GM13976 (cell line): Measurements from ENCODE around the gene WWOX.

Source experiments
- DNase-seq: peaks from one replicate; pipeline ENCODE4 v3.0.0; 2012; ENCODE audit warnings: low spot score
- in situ Hi-C: fragments of 300-500 bp; cut with MboI; formaldehyde crosslinking; loops from one replicate; pipeline ENCODE4 v1.12.0; 2022; ENCODE audit warnings: low sequenced_read_pairs, mixed read lengths, inconsistent platforms; ENCODE audit not compliant: unreplicated experiment
- TF ChIP-seq, protein P1 (sequence below): IDR thresholded peaks from 2 replicates; pipeline ENCODE4 v1.5.1; 2012; ENCODE audit warnings: borderline replicate concordance, mild to moderate bottlenecking; ENCODE audit not compliant: insufficient read depth; ENCODE audit errors: extremely low read depth, missing control alignments, control extremely low read depth

The WWOX gene

DNA sequence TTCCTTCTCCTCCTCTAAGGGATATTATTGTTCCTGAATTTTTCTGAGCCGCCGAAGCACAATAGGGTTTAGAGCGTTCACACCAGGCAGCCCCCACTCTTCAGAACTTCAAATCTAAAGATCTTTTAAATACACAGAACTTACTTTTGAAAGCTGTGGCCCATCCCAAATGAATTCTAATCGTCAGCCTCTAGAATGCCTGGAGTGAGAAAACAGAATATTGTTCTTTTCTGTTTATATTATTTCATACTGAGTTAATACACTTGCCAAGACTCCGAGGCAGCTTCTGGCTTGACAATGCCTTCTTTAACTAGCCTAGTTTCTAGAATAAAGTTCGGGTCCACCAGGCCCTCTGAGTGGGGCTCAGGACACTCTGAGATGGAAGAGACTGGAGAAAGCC is 405.6 kb downstream of the WWOX start:
- DNase-seq: no peak
- TF ChIP-seq, protein P1, sequence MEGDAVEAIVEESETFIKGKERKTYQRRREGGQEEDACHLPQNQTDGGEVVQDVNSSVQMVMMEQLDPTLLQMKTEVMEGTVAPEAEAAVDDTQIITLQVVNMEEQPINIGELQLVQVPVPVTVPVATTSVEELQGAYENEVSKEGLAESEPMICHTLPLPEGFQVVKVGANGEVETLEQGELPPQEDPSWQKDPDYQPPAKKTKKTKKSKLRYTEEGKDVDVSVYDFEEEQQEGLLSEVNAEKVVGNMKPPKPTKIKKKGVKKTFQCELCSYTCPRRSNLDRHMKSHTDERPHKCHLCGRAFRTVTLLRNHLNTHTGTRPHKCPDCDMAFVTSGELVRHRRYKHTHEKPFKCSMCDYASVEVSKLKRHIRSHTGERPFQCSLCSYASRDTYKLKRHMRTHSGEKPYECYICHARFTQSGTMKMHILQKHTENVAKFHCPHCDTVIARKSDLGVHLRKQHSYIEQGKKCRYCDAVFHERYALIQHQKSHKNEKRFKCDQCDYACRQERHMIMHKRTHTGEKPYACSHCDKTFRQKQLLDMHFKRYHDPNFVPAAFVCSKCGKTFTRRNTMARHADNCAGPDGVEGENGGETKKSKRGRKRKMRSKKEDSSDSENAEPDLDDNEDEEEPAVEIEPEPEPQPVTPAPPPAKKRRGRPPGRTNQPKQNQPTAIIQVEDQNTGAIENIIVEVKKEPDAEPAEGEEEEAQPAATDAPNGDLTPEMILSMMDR: no peak
- in situ Hi-C loops: no loop called here

DNA sequence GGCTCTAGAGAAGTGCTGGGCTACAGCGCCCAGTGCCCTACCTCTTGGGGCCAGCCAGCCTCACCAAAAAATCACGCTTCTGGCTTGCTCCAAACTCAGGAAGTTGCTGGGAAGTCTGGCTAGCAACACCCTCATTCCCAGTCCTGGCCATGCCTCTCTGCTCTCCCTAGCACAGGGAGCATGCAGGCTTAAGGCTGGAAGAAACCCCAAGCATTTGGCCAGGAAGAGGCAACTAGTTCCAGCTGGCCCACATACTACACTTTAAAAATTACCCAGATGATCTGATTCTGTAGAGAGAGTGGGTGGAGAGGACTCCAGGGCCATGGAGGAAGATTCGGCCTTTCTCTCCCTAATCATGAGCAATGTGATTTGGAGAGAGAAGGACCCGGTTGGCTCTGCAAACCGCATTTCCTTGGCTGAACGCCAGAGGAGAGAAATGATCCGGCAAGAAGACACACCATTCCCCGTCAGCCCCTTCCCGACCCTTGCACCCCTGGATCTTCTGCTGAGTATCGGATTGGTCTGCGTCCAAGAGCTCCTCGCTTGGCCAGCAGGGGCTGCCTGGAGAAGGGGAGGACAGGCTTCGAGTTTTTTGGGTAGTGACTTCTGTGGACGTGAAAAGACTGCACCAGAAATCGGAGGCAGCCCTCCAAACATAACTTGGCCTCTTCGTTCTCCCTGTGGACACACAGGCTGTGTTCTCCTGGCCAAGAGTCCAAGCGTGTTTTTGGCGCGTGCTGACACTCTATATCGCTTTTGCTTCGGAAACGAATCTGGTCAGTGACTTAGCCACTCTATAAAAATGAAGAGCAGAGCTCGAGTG is 406.3 kb downstream of the WWOX start:
- TF ChIP-seq, protein P1: no peak
- in situ Hi-C loops: no loop called here
- DNase-seq: no peak

DNA sequence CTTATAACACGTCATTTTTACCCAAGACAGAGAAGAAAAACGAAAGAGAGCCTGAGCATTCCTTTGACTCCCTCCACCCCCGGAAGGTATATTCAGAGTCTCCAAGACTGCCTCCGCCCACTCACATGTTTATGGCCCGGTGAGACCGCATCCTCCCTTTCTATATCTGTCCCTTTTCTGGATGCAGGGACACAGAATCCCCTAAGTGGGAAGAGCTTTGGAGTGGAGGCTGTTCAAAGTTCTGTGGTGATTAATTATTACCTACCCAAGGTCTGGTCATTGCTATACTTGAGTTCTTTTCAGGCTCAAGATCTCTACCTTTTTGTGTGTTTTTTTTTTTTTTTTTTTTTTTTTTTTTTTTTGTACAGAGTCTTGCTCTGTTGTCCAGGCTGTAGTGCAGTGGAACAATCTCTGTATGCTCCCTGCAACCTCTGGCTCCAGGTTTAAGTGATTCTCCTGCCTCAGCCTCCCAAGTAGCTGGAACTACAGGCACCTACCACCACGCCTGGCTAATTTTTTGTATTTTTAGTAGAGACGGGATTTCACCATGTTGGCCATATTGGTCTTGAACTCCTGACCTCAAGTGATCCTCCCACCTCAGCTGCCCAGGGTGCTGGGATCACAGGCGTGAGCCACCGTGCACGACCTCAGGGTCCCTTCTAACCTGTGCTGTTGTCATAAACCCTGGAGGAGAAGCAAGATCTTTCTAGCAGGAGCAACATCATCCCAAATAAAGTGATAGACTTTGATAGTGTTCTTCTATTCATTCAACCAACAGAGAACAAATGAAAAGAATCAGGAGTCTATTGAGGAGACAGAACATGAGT is 407.1 kb downstream of the WWOX start:
- in situ Hi-C loops: no loop called here
- no peak for DNase-seq
- TF ChIP-seq, protein P1: no peak

DNA sequence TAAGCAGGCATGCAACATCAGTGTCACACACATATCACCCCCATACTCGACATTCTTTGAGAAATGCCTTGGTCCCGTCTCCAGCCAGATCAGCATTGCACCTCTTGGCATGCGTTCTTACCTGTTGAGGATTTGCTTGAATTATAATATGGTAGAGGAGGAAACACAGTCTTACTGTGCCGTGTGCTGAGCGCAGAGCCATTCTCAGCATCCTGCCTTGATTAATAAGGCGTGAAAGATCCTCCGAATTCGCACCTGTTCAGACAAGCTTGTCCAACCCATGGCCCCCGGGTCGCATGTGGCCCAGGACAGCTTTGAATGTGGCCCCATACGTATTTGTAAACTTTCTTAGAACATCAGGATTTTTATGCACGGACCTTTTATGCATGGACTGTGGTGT is 408.1 kb downstream of the WWOX start:
- in situ Hi-C loops: no loop called here
- TF ChIP-seq, protein P1: no peak

DNA sequence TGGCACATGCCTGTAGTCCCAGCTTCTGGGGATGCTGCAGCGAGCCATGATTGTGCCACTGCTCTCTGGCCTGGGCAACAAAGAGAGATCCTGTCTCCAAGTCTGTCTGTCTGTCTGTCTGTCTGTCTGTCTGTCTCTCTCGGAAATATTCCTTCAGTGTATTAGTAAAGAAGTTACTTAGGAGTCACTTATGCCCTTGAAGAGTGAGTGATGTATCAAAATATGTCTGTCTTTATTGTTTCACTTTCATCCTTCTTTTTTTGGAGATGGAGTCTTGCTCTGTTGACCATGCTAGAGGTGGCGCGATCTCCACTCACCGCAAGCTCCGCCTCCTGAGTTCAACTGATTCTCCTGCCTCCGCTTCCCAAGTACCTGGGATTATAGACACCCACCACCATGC is 410.5 kb downstream of the WWOX start:
- DNase-seq: no peak
- TF ChIP-seq, protein P1: no peak
- in situ Hi-C loops: no loop called here

More for the DNA sequence above, 408.1 kb downstream of the WWOX start:
- DNase-seq: no peak

DNA sequence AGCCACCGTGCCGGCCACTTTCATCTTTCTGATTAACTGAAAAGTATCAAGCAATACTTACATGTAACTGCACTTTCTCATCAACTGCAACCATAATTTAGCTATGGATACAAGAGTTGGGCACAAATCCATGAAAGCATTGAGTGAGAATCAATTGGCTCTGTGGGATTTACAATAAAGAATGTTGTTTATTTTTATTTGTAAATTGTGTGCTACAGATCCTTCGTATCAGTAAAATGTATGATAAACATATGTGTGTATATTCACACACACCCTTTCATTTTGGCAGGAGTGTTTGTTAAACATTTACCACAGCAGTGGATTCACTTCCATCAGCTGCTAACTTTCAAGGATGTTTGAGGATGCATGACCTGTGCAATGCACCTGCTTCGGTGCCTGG is 411.0 kb downstream of the WWOX start:
- TF ChIP-seq, protein P1: no peak
- in situ Hi-C loops: no loop called here
- DNase-seq: no peak
